ENCODE results near the gene AKAP10.
"Not testable (repeated sequence)": the region's sequence is repeated elsewhere in the genome, so short reads cannot be mapped to it uniquely, and the experiment has no call there.

AKAP10 gene, protein sequence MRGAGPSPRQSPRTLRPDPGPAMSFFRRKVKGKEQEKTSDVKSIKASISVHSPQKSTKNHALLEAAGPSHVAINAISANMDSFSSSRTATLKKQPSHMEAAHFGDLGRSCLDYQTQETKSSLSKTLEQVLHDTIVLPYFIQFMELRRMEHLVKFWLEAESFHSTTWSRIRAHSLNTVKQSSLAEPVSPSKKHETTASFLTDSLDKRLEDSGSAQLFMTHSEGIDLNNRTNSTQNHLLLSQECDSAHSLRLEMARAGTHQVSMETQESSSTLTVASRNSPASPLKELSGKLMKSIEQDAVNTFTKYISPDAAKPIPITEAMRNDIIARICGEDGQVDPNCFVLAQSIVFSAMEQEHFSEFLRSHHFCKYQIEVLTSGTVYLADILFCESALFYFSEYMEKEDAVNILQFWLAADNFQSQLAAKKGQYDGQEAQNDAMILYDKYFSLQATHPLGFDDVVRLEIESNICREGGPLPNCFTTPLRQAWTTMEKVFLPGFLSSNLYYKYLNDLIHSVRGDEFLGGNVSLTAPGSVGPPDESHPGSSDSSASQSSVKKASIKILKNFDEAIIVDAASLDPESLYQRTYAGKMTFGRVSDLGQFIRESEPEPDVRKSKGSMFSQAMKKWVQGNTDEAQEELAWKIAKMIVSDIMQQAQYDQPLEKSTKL

DNA sequence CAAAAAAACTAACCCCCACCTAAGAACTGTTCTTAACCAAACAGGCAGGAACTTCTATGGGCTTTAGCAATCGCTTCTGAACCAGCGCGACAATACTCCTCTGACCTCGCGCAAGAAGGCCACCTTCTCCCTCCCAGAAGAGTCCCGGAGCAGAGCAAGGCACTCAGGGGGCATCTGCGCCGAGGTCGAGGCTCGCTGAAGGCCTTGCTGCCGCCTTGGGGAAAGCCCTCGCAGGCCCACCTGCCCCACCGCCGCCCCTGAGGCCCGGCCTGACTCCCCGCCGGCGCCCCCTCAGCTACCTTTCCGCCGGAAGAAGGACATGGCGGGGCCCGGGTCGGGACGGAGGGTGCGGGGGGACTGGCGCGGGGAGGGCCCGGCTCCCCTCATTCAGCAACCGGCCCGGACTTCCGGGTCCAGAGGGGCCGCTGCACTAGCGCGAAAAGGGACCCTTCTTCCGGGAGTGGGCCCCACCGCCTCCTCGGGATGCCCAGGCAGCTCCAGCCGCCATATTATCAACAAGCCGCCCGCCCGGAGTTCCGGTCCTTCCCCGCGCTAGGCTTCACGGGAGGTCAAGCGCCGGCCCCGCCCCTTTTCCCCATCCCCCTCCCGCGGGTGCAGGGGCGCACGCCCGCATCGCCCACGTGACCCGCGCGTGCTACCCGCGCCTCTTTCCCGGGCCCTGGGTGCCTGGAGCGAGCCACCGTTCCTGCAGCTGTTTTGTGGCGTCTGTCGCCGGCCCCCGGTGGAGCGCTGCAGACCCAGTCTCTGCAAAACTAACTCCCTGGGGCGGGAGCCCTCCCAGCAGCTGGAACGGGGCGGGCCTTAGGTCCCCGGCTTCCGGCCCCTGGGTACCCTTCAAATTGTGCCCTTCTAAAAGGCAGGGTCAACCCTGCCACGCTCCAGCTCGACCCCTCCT lies at the start of gene AKAP10:
Gene AKAP10 (minus strand): TSS at position 536 of the 916 bp plus-strand sequence. CDS start 149 bp downstream, at position 387.
- DNase-seq (ENCODE audit: low read depth in 2 of 2) = peak; percentile 87 to 88

DNA sequence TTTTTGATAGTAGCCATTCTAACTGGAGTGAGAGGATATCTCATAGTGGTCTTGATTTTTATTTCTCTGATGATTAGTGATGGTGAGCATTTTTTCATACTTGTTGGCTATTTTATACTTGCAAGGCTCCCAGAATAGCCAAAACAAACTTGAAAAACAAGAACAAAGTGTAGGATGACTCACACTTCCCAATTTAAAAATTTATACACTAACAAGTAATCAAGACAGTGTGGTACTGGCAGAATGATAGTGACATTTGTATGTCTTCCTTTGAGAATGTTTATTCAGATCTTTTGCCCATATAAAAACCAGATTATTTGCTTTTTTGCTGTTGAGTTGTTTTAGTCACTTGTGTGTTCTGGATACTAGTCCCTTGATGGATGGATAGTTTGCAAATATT lies 49.3 kb upstream of the AKAP10 start:
- no peak for DNase-seq (ENCODE audit: low read depth in 2 of 2)

DNA sequence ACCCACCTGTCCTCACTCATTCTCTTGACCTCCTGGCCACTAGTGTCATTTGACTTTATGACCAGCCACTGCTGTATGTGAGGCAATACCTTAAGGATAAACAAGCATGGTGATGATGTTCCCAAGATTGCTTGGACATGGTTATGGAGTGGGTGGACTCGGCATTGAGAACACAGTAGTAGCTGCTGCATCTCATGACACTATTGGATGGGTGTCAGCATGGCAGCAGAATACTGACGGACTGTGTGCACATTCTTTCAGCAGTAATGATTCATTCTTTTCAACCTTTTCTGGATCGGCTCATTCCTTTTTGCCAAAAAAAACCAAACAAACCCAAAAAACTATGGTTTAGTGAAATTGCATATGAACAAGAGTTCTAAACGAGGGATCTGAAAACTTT lies 45.1 kb upstream of the AKAP10 start:
- DNase-seq (ENCODE audit: low read depth in 2 of 2) = no peak

DNA sequence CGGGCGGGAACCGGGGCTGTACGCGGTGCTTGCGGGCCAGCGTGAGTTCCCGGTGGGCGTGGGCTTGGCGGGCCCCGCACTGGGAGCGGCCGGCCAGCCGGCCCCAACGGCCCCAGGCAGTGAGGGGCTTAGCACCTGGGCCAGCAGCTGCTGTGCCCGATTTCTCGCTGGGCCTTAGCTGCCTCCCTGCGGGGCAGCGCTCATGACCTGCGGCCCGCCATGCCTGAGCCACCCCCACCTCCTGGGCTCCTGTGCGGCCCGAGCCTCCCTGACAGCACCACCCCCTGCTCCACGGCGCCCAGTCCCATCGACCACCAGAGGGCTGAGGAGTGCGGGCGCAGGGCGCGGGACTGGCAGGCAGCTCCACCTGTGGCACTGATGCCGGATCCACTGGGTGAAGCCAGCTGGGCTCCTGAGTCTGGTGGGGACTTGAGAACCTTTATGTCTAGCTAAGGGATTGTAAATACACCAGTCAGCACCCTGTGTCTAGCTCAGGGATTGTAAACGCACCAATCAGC lies 38.9 kb upstream of the AKAP10 start:
- DNase-seq (ENCODE audit: low read depth in 2 of 2) = not testable (repeated sequence)

DNA sequence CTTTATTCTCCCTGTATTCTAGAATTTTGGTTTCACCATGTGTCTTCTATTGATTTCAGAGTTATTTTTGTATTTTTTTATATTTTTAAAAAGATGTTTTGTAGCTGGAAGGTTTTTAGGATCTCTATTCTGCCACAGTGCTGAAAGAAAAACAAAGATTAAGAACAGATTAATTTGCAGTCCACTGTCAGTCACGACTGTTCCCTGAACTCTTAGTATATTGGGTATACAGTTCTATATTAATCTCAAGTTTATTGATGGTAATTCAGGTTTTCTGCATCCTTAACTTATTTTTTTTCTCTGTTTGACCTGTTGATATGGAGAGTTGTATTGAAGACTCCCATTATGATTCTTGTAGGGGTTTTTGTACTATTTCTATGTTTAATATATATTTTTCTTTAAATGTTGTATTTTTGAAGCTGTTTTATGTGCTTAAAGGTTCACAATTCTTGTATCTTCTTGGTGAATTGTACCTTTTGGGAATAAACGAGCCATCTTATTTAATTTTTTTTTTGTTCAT lies 34.4 kb upstream of the AKAP10 start:
- no peak for DNase-seq (ENCODE audit: low read depth in 2 of 2)

DNA sequence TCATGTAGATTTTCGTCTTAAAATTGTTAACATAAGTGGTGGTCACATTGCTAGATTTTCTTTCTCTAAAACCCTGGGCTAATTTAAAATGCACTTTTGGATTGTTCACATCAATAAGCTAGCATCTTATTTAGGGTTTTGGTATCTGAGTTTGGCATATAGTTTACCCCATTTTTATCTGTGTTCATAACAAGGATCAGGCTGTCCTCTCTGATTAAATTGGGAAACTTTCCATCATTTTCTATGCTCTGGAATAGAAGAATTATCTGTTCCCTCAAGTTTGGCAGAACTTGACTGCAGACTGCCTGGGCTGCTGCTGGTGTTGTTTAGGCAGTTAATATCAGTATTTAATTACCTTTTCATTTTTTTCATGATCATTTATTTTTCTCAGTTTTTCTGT lies 33.3 kb upstream of the AKAP10 start:
- no peak for DNase-seq (ENCODE audit: low read depth in 2 of 2)

DNA sequence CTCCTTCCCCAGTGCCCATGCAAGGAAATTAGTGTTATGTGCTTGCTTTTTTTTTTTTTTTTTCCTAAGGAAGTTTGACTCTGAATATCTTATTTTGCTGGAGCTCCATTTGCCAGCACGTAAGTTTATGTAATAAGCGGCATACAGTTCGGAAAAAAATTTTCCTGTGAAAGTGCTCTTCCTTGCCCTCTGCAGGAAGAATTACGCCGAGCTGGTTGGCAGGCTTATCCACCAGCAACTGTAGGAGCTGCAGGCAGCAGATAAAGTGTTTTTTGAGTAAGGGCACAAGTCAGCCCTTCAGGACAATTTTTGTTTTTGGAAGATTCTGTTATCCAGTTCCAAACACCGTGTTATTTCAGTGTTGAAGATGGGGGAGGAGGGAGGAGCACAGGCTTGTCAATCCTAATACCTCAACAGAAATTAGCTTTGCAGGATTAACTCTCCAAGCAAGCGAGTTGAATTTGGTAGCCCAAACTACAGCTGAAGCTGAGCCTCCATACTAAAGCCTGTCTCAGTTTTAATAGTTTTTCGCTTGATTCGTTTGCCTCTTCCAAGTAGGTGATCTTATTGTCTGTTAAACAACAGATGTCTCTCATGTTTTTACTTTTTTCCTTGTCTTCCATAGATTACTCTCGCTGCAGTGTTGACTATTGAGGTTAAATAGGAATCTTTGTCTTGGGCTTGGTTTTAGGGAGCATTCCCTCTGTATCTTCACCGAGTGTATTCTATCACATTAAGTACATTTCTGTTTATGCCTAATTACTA lies 32.7 kb upstream of the AKAP10 start:
- DNase-seq (ENCODE audit: low read depth in 2 of 2) = no peak

DNA sequence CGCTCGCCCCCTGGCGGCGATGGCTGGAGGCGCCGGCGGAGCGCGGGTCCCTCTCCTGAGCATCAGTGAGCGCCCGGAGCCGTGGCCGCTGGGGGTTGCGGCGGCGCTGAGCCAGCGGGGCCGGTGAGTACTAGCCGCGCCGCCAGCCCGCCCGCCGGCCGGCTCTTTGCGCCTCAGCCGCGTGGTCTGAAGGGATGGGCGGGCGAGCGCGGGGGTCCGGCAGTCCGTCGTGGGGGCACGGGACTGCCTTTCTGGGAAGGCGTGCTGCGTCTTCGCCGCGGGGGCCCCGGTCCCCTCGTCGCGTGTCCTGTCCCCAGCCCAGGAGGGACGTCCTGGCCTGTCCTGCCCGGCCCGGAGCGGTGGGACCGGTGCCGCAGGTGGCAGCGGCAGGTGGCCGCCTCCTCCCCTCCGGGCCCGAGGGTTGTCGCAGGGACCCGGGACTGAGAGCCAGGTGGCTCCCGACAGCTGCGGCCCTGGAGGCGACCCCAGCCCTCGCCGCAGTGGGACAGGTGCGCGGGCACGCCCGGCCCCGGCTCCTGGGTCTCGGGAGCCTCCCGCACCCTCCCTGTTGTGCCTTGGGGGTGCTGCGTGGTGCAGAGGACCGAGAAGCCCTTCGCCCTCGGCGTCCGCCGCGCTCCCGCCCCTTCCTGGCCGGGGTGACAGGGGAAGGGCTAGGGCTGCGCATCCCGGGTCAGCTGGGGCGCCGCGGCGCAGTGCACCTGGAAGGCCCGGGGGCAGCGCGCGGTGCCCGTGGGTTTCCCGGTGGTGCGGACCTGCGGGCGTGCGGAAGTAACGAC lies 31.9 kb upstream of the AKAP10 start, which contains the start of gene SPECC1:
Gene SPECC1 (plus strand): TSS at position 58 of the 797 bp plus-strand sequence. CDS start 87,293 bp downstream, outside the sequence.
- peak; percentile 64 to 75 for DNase-seq (ENCODE audit: low read depth in 2 of 2)

DNA sequence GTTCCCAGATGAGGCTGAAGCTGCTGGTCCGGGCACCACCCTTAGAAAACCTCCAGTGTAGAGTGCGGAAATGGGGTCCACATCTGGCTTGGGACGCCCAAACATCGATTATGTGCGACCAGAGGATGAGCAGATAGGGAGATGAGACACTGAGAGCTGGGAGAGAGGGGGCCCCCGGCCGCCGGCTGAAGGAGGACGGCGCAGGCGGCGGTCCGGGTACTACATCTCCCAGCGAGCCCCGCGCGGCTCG lies 31.3 kb upstream of the AKAP10 start:
- DNase-seq (ENCODE audit: low read depth in 2 of 2) = no peak

DNA sequence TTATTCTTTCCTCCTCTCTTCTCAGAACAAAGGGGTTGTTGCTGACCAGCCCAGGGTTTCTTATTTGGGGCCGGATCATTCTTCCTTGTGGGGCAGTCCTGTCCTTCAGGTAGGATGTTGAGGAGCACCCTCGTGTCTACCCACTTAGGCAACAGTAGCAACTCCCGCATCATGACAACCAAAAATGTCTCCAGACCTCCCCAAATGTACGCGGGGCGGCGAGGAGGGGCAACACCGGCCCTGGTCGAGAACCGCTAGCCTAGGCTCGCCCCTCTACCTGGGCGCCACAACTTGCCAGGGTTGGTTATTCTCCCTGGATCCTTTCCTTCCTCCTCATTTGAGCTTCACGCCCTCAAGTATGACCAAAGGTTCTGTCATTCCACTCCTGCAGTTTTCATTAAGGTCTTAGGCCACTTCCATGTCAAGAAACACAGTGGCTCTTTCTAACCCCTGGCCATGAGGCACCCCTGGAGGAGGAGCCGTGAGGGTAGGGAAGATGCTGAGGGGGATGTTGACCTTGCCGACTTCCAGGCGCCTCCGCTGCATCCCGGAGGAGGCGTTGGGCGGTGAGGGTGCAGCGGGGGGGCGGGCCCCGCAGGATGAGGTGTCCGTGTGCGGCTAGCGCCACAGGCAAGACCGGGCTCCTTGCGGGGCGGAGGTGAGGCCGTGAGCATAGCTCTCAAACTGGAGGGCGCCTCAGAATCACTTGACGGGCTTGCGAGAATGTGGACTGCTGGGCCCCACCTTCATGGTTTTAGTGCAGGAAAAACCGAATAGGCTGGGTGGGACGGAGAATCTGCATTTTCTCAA lies 30.8 kb upstream of the AKAP10 start:
- DNase-seq (ENCODE audit: low read depth in 2 of 2) = no peak

DNA sequence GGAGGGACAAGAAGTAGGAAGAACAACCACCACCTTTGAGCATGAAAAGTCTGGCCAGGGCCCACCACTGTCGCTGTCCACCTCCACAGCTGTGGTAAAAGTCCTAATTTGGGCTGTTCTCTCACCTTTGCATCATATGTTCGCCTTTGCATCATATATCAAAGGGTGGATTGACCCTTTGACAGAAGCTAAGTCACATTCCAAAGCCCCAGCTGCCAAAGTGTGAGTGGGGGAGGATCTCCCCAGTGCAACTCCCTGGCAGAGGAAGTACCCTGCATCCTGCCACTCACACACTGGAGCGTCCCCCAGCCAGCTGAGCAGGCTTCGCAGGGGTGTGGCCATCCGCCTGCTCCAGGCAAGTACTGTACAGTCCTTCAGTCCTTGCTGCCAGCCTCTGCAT lies 18.9 kb upstream of the AKAP10 start:
- no peak for DNase-seq (ENCODE audit: low read depth in 2 of 2)

DNA sequence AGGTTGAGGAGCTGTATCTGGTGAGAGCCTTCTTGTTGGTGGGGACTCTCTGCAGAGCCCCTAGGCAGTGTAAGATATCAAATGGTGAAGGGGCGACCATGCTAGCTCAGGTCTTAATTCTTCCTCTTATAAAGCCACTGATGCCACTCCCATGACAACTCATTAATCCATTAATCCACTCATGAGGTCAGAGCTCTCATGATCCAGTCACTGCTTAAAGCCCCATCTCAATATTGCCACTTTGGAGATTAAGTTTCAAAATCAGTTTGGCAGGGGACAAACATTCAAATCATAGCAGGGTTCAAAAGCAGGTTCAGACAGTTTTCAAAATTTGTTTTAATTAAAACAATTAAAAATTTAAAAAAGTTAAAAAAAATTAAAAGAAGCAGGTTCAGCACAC lies 18.5 kb upstream of the AKAP10 start:
- DNase-seq (ENCODE audit: low read depth in 2 of 2) = no peak

DNA sequence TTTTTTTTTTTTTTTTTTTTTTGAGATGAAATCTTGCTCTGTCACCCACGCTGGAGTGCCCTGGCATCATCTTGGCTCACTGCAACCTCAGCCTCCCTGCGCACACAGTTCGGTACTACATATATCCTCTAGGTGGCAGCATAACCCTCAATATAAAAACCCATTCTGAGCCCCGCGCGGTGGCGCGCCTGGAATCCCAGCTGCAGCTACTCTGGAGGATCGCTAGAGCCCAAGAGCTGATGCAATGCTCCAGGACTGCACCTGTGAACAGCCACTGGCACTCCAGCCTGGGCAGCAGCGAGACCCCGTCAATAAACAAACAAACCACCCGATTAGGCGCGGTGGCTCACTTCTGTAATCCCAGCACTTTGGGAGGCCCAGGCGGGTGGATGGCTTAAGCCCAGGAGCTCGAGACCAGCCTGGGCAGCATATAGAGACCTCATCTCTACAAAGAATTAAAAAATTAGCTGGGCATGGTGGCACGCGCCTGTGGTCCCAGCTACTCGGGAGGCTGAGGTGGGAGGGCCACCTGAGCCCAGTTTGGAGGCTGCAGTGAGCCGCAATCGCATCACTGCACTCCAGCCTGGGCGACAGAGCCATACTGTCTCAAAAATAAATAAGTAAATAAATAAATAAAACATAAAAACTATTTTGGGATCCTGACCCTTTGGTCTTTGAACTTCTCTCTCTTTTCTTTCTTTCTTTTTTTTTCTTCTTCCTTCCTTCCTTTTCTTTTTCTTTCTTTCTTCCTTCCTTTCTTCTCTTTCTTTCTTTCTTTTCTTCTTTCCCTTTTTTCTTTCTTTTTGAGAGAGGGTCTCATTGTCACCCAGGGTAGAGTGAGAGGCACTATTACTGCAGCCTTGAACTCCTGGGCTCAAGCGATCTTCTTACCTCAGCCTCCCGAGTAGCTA lies 15.4 kb upstream of the AKAP10 start:
- peak; percentile 47 to 53 for DNase-seq (ENCODE audit: low read depth in 2 of 2)

DNA sequence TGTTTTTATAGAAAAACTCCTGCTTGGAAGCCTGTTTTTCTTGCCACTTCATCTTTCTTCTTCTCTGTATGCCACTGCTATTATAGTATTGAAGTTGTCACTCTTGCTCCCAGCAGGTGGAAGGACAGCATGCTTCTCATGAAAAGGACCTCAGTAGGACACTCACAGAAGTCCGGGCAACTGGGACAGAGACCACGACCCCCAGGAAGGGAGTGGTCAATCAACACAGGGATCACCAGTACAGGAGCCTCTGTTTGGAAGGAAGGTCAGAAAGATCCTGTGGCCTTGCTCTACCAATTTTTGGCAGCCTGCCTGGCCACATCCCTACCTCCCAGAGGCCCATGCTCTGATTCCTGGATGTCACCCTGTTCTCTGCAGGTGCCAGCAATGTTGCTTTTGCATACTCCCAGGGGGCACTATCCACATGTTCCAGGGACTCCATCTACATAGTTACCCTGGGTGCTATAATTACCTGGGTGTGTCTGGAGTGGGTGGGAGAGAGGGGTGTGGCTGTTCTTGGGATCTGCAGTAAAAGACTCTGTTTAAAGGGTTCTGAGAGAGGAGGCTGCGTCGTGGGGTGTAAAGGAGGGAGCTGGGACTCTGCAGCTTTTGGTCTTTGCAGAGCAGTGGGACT lies 13.7 kb upstream of the AKAP10 start:
- DNase-seq (ENCODE audit: low read depth in 2 of 2) = no peak

DNA sequence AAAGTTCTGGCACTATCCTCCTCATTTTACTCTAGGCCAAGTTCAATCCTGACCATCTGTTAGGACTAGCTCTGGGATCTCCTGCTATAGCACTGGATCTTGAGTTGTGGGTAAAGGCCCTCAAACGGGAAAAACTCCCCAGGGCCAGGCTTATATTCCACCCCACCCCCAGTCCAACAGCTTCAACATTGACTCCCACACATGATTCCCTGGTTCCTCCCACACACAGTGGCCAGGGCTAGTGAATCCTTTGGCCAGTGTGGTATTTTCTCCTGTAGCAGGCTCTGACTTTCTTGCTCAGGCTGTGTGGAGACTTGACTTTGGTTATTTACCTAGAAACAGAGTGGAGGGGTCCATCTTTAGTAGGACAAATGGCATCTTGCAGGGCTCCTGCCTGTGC lies 10.3 kb upstream of the AKAP10 start:
- no peak for DNase-seq (ENCODE audit: low read depth in 2 of 2)

DNA sequence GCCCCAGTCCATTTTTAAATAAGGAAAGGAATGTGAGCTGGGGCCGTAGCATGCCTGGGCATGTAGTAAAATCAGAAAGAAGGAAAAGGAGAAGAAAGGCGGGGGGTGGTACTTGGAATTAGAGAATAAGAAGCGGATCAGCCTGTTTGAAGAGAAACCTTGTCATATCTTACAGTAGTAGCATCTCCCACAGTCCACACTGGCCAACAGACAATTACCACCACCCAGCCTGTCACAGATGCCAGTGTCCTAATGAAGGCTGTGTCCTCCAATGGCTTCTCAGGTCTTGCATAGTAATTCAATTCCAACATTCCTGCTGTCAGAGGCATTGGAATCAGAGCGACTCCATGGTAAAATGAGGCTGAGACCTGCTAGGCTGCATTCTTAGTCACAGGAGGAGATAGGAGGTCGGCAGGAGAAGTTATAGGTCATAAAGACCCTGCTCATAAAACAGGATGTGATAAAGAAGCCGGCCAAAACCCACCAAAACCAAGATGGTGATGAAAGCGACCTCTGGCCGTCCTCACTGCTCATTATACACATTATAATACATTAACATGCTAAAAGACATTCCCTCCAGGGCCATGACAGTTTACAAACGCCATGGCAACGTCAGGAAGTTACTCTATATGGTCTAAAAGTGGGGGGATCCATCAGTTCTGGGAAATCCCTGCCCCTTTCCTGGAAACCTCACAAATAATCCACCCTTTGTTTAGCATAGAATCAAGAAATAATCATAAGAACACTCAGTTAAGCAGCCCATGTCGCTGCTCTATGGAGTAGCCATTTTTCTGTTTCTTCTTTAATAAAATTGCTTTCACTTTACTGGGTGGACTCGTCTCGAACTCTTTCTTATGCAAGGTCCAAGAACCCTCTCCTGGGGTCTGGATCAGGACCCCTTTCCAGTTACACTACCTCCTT lies 9.6 kb upstream of the AKAP10 start:
- no peak for DNase-seq (ENCODE audit: low read depth in 2 of 2)
